Measurements from ENCODE around the gene PGP. TPM values are rescaled to one million over a fixed set of nuclear protein-coding genes. Genes with fewer than 3 reads are reported as not detected.

The PGP gene
- total and polyA plus RNA-seq, 12 donors: 21.1 to 48.3 (median 27.3) TPM

GRCh38 chr16:2176047-2176446, 38.6 kb downstream of the PGP start:
- H3K27me3 ChIP-seq: peaks cover 0 to 3% (median 0%) of the 10 kb centered on the region in 7 donors
- DNase-seq (no peak), ATAC-seq (no peak)
- 95% methylated on average over 23 of the region's 23 CpGs for WGBS, 2 donors
- no peak for TF ChIP-seq CTCF (IDR thresholded peaks at IDR 0.05)
- peaks cover 0 to 71% (median 33%) of the 10 kb centered on the region in 9 donors for H3K36me3 ChIP-seq
- H3K9me3 ChIP-seq: no peaks in the 10 kb centered on the region
- H3K4me3 ChIP-seq: no peak overlapping the region
- intact Hi-C loops (cut with DNase I): no loop called here
- no peaks in the 10 kb centered on the region for H3K4me1 ChIP-seq
- no peak overlapping the region for H3K27ac ChIP-seq

- DNase-seq (no peak), ATAC-seq (no peak)
- Histone ChIP-seq H3K4me3 (no peak overlapping the region), H3K36me3 (peaks cover 0 to 77% (median 33%) of the 10 kb centered on the region in 9 donors), H3K9me3 (no peaks in the 10 kb centered on the region), H3K27ac (no peak overlapping the region), H3K4me1 (no peaks in the 10 kb centered on the region), H3K27me3 (peaks cover 0 to 3% (median 0%) of the 10 kb centered on the region in 7 donors)
- WGBS, 2 donors: 89 to 95% methylated on average over 10 of the region's 10 CpGs
- intact Hi-C loops (cut with DNase I): no loop called here
- TF ChIP-seq CTCF (IDR thresholded peaks at IDR 0.05): no peak
Observed at GRCh38 chr16:2175454-2175853, 39.2 kb downstream of the PGP start.

- no peak for TF ChIP-seq CTCF (IDR thresholded peaks at IDR 0.05)
- no peak for DNase-seq
- WGBS, 2 donors: 90 to 91% methylated on average over 21 of the region's 21 CpGs
- no peak for ATAC-seq
- H3K4me1 ChIP-seq: peaks cover 0 to 5% (median 0%) of the 10 kb centered on the region in 9 donors
- intact Hi-C loops (cut with DNase I): no loop called here
- H3K36me3 ChIP-seq: peaks cover 0 to 84% (median 33%) of the 10 kb centered on the region in 9 donors
- no peaks in the 10 kb centered on the region for H3K9me3 ChIP-seq
- H3K27me3 ChIP-seq: peaks cover 0 to 3% (median 0%) of the 10 kb centered on the region in 7 donors
- no peak overlapping the region for H3K4me3 ChIP-seq
- no peak overlapping the region for H3K27ac ChIP-seq
Observed at GRCh38 chr16:2174396-2175131, 40.1 kb downstream of the PGP start.

- intact Hi-C loops (cut with DNase I): no loop called here
- DNase-seq: no peak
- Histone ChIP-seq H3K27ac (no peak overlapping the region), H3K4me1 (peaks cover 0 to 11% (median 0%) of the 10 kb centered on the region in 9 donors), H3K27me3 (peaks cover 0 to 3% (median 0%) of the 10 kb centered on the region in 7 donors), H3K4me3 (no peak overlapping the region), H3K9me3 (no peaks in the 10 kb centered on the region), H3K36me3 (peaks cover 0 to 90% (median 33%) of the 10 kb centered on the region in 9 donors)
- no peak for ATAC-seq
- TF ChIP-seq CTCF (IDR thresholded peaks at IDR 0.05): no peak
- 96% methylated on average over 4 of the region's 4 CpGs for WGBS, 2 donors
Observed at GRCh38 chr16:2173916-2174315, 40.7 kb downstream of the PGP start.
